ENCODE results near the gene ZNF500. TPM values are rescaled to one million over a fixed set of nuclear protein-coding genes. Genes with fewer than 3 reads are reported as not detected.

The ZNF500 gene
- total RNA-seq, 1 experiment from 2014 or later = 23.6 TPM

DNA sequence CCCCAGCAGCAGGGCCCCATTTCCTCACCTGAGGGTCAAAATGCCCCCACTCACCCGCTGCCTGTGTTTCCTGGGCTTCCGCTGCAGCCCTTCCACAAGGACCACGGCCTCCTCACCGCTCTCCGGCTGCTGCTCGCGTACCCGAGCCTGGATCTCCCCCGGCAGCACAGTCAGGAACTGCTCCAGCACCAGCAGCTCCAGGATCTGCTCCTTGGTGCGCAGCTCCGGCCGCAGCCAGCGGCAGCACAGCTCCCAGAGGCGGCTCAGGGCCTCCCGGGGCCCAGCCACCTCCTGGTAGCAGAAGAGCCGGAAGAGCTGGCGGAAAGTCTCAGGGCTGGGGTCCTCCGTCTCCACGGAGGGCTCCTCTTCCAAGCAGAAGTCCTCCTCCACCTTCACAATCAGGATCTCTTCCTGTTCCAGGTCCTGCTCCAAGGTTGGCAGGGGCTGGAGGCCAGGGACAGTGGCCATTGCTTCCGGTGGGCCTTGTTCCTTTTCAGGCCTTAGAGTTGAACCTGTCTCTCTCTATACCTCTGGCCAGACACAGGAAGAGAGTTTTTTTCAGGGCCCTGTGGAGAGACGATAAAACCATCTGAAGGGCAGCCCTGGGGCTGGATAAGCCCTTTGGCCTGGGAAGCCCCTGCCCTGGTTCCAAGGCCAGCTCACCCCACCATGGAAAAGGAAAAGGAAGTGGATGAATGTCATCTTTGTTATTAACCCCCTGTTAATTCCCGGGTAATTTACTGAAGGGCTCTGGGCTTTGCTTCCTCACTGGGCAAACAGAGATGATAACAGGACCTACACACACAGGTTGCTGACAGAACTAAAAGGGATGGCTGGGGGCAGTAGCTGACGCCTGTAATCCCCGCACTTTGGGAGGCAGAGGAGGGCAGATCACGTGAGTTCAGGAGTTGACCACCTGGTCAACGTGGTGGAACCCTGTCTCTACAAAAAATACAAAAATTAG is 1.2 kb downstream of the ZNF500 start:
- no peak for DNase-seq
- Mint-ChIP-seq H3K27ac (ENCODE audit: unreplicated experiment) (no peak overlapping the region), H3K36me3 (ENCODE audit: insufficient read depth, unreplicated experiment) (peaks cover 68% of the 10 kb centered on the region), H3K9me3 (ENCODE audit: low read depth, unreplicated experiment) (no peaks in the 10 kb centered on the region), H3K4me3 (ENCODE audit: low read depth, unreplicated experiment) (peak overlapping the region; percentile 87), H3K4me1 (ENCODE audit: low read depth, unreplicated experiment) (peaks cover 30% of the 10 kb centered on the region), H3K27me3 (ENCODE audit: unreplicated experiment) (no peaks in the 10 kb centered on the region)
- TF ChIP-seq, protein P1, sequence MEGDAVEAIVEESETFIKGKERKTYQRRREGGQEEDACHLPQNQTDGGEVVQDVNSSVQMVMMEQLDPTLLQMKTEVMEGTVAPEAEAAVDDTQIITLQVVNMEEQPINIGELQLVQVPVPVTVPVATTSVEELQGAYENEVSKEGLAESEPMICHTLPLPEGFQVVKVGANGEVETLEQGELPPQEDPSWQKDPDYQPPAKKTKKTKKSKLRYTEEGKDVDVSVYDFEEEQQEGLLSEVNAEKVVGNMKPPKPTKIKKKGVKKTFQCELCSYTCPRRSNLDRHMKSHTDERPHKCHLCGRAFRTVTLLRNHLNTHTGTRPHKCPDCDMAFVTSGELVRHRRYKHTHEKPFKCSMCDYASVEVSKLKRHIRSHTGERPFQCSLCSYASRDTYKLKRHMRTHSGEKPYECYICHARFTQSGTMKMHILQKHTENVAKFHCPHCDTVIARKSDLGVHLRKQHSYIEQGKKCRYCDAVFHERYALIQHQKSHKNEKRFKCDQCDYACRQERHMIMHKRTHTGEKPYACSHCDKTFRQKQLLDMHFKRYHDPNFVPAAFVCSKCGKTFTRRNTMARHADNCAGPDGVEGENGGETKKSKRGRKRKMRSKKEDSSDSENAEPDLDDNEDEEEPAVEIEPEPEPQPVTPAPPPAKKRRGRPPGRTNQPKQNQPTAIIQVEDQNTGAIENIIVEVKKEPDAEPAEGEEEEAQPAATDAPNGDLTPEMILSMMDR (IDR thresholded peaks at IDR 0.05; ENCODE audit: unreplicated experiment) = no peak
- CTCF ChIA-PET = interaction anchor here (1.2 kb wide), 1 partner anchor 31 kb away, joined by 3 read pairs; the partner anchor contains the start of genes ANKS3 and DNAAF8
- intact Hi-C loops (cut with micrococcal nuclease; ENCODE audit: unreplicated experiment) = no loop called here
- BruUV-seq (replicated peaks) = no TSS peak

DNA sequence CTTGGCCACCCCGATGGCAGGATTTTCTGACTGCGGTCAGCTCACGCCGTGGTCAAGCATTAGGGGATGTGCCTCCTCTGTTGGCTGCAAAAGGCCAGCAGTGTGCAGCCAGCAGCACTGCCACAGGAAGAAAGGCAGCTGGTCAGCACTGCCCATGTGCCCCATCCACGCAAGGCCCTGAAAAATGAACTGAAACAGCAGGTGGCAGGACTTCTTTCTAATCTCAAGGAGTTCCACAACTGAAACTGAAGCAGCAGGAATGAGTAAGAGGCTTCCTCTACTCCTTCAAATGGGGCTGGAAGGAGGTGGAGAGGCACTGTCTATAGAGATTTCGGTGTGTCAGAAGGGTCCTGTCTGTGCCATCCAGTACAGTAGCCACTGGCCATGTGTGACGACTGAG is 3.2 kb downstream of the ZNF500 start:
- H3K9me3 Mint-ChIP-seq (ENCODE audit: low read depth, unreplicated experiment) = no peaks in the 10 kb centered on the region
- CTCF ChIA-PET = no interaction called here
- H3K27me3 Mint-ChIP-seq (ENCODE audit: unreplicated experiment) = no peaks in the 10 kb centered on the region
- no peak for DNase-seq
- H3K27ac Mint-ChIP-seq (ENCODE audit: unreplicated experiment) = no peak overlapping the region
- TF ChIP-seq, protein P1 (IDR thresholded peaks at IDR 0.05; ENCODE audit: unreplicated experiment) = no peak
- peaks cover 71% of the 10 kb centered on the region for H3K36me3 Mint-ChIP-seq (ENCODE audit: insufficient read depth, unreplicated experiment)
- BruUV-seq (replicated peaks) = no TSS peak
- no peak overlapping the region for H3K4me3 Mint-ChIP-seq (ENCODE audit: low read depth, unreplicated experiment)
- intact Hi-C loops (cut with micrococcal nuclease; ENCODE audit: unreplicated experiment) = no loop called here
- H3K4me1 Mint-ChIP-seq (ENCODE audit: low read depth, unreplicated experiment) = peaks cover 21% of the 10 kb centered on the region

DNA sequence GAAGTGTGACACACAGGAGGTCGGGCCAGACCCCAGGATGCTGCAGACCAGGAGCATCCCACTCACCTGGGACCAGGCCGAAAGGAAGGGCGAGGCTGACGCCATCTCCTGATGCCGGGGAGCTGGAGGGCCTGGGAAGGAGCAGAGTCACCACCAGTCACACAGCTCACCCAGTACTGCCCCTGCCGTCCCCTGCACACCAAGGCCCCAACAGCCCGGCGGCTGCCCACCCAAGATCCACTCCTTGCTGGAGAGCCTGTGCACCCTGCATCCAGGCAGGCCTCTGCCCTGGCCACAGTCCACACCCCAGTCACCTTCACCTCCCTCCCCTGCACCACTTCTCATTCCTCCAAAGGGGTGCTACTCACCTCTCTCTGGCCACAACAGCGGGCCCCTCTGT is 4.8 kb downstream of the ZNF500 start:
- peaks cover 9% of the 10 kb centered on the region for H3K4me1 Mint-ChIP-seq (ENCODE audit: low read depth, unreplicated experiment)
- H3K36me3 Mint-ChIP-seq (ENCODE audit: insufficient read depth, unreplicated experiment) = peaks cover 68% of the 10 kb centered on the region
- no peak overlapping the region for H3K4me3 Mint-ChIP-seq (ENCODE audit: low read depth, unreplicated experiment)
- no peaks in the 10 kb centered on the region for H3K9me3 Mint-ChIP-seq (ENCODE audit: low read depth, unreplicated experiment)
- H3K27me3 Mint-ChIP-seq (ENCODE audit: unreplicated experiment) = no peaks in the 10 kb centered on the region
- no TSS peak for BruUV-seq (replicated peaks)
- TF ChIP-seq, protein P1 (IDR thresholded peaks at IDR 0.05; ENCODE audit: unreplicated experiment) = no peak
- intact Hi-C loops (cut with micrococcal nuclease; ENCODE audit: unreplicated experiment) = no loop called here
- CTCF ChIA-PET = no interaction called here
- no peak for DNase-seq
- no peak overlapping the region for H3K27ac Mint-ChIP-seq (ENCODE audit: unreplicated experiment)

DNA sequence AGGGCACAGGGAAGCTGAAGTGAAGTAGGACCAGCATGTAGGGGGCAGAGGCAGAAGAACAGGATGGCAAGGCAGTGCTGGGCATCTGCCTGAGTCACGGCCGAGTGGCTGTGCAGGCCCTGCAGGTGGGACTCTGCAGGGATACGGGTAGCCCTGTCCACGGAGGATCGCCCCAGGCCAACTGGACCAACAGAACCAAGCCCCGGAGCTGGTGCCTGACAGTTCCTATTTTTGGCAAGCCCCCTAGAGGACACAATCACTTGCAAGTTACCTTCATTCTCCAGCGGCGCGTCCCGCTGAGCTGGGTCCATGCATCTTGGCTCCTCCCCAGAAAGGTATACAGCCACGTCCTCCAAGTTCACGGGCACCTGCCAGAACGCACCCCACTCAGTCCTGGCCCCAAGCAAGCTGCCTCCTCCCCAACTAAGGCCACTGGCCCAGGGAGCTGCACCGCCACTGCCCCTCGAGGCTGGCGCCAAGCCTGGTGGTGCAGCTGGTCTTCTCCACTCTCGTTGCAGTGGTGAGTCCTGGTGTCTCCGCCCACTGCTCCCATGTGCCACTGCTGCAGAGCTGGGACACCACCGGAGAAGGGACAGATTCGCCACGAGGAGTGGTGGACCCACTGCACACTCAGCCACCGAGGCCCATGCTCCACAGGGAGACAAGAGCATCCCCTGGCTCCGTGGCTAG is 6.6 kb downstream of the ZNF500 start:
- TF ChIP-seq, protein P1 (IDR thresholded peaks at IDR 0.05; ENCODE audit: unreplicated experiment) = no peak
- no peak overlapping the region for H3K27ac Mint-ChIP-seq (ENCODE audit: unreplicated experiment)
- no peak for DNase-seq
- H3K4me1 Mint-ChIP-seq (ENCODE audit: low read depth, unreplicated experiment) = no peaks in the 10 kb centered on the region
- H3K27me3 Mint-ChIP-seq (ENCODE audit: unreplicated experiment) = no peaks in the 10 kb centered on the region
- H3K36me3 Mint-ChIP-seq (ENCODE audit: insufficient read depth, unreplicated experiment) = peaks cover 63% of the 10 kb centered on the region
- H3K9me3 Mint-ChIP-seq (ENCODE audit: low read depth, unreplicated experiment) = peaks cover 3% of the 10 kb centered on the region
- CTCF ChIA-PET = no interaction called here
- BruUV-seq (replicated peaks) = no TSS peak
- no peak overlapping the region for H3K4me3 Mint-ChIP-seq (ENCODE audit: low read depth, unreplicated experiment)
- intact Hi-C loops (cut with micrococcal nuclease; ENCODE audit: unreplicated experiment) = no loop called here
